ENCODE data around the gene CCL17.

The CCL17 gene

DNA sequence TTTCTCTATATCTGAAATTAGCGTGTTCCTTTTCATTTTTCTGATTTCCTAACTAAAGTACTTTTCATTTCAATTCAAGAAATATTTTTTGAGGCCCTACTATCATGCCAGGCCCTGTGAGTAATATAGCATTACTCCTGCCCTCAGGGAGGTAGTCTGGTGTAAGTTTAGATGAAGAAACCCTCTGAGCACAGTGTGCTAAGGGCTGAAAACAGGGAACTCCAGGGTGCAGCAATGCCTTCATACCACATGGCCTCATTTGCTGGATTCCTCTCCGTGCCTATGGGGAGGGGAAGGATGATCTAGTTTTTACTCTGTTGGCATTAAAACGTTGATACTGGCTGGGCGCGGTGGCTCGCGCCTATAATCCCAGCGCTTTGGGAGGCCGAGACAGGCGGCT, 47.5 kb downstream of the CCL17 start:
- TF ChIP-seq CTCF (IDR thresholded peaks at IDR 0.05; ENCODE audit: low read depth, low read length) = no peak
- no peaks in the 10 kb centered on the region for H3K9me3 ChIP-seq
- no peaks in the 10 kb centered on the region for H3K27me3 ChIP-seq
- no peak overlapping the region for H3K4me3 ChIP-seq (ENCODE audit: low read depth, low read length)
- peaks cover 57% of the 10 kb centered on the region for H3K36me3 ChIP-seq
- no peak for DNase-seq
- no peaks in the 10 kb centered on the region for H3K4me1 ChIP-seq

- peaks cover 11% of the 10 kb centered on the region for H3K4me1 ChIP-seq
- TF ChIP-seq CTCF (IDR thresholded peaks at IDR 0.05; ENCODE audit: low read depth, low read length) = peak; percentile 82
- H3K4me3 ChIP-seq (ENCODE audit: low read depth, low read length) = peak within 1 kb of the TSS; percentile 95
- peak; percentile 93 for DNase-seq
- no peaks in the 10 kb centered on the region for H3K9me3 ChIP-seq
- H3K36me3 ChIP-seq = peaks cover 83% of the 10 kb centered on the region
- H3K27me3 ChIP-seq = no peaks in the 10 kb centered on the region
These were observed 57.8 kb downstream of the CCL17 start, which contains the start of gene POLR2C for GRCh38 chr16:57462209-57462977. POLR2C (plus strand) TSS chr16:57462679; CDS start chr16:57462725, 46 bp downstream.

DNA sequence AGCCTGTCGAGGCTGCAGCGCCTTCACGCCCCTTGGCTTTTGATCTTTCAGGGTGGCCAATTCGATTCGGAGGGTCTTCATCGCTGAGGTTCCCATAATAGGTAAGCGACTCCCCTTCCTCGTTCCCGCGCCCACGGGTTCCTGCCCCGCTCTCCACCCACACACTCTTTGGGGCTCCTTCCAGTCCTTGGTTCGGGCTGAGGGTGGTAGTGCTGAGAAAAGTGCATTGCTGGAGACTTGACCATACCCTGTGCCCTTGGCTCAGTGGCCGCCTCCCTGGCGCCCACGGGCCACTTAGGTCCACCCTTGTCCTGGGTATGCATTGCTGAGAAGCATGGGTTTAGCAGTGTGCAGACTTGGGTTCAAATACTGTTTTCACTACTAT, 58.4 kb downstream of the CCL17 start:
- Histone ChIP-seq H3K4me3 (ENCODE audit: low read depth, low read length) (peak overlapping the region; percentile 95), H3K36me3 (peaks cover 83% of the 10 kb centered on the region), H3K9me3 (no peaks in the 10 kb centered on the region), H3K4me1 (peaks cover 11% of the 10 kb centered on the region), H3K27me3 (no peaks in the 10 kb centered on the region)
- TF ChIP-seq CTCF (IDR thresholded peaks at IDR 0.05; ENCODE audit: low read depth, low read length) = no peak
- no peak for DNase-seq

DNA sequence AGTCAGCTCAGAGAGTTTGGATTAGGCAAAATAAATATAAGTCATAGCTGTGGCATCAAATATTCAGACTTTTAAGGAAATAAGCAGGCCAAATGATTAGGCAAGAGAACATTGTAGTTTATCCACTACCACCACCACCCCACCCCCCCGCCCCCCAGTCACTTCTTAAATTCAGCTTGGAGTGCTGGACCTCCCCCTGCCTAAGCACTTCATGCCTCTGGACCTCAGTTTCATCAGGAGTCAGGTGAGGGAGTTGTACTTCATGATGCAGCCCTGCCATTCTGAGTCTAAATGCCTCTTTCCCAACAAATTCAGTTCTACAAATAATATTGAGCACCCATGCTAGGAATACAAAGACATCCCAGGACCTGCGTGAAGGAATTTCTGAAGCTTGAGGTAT, 60.0 kb downstream of the CCL17 start:
- Histone ChIP-seq H3K9me3 (no peaks in the 10 kb centered on the region), H3K36me3 (peaks cover 81% of the 10 kb centered on the region), H3K4me3 (ENCODE audit: low read depth, low read length) (no peak overlapping the region; the same call in 1 of the 2 replicates), H3K4me1 (peaks cover 11% of the 10 kb centered on the region), H3K27me3 (no peaks in the 10 kb centered on the region)
- no peak for DNase-seq
- no peak for TF ChIP-seq CTCF (IDR thresholded peaks at IDR 0.05; ENCODE audit: low read depth, low read length)
